ENCODE measurements around the gene ADAM15. TPM values are rescaled to one million over a fixed set of nuclear protein-coding genes. Genes with fewer than 3 reads are reported as not detected.

Gene ADAM15
- polyA plus RNA-seq, 1 donor from 2014 or later: 24.8 TPM

DNA sequence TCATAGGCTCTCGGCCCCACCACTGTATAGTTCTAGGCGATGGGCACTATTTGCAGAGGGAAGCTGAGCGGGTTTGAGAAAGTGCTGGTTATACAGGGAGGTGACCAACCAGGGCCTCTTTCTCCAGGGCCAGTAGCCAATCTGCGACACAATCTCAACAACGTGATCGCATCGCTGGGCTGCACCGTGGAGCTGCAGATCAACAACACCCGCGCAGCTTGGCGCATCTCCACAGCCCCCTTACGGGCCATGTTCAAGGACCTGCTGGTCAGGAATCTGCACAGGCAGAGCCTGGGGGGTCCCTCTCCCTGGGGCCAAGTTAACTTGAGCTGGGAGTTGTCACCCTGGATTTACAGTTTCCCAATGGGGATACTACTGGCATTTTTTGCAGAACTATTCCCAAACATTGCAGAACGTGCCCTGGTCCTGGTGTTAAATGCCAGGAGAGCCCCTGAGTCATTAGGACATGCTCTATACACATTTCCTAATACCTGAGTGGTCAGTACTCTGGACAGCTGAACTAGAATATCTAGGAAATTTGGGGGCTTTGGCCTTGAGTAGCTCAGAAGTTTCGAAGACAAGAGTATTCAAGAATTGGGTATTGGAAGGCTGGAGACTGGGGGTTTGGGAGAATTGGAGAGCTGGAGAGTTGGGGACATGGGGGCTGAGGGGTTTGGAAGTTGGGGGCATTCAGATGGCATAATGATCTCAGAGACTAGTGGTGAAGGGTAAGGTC, 10.6 kb upstream of the ADAM15 start:
- TF ChIP-seq, protein P1, sequence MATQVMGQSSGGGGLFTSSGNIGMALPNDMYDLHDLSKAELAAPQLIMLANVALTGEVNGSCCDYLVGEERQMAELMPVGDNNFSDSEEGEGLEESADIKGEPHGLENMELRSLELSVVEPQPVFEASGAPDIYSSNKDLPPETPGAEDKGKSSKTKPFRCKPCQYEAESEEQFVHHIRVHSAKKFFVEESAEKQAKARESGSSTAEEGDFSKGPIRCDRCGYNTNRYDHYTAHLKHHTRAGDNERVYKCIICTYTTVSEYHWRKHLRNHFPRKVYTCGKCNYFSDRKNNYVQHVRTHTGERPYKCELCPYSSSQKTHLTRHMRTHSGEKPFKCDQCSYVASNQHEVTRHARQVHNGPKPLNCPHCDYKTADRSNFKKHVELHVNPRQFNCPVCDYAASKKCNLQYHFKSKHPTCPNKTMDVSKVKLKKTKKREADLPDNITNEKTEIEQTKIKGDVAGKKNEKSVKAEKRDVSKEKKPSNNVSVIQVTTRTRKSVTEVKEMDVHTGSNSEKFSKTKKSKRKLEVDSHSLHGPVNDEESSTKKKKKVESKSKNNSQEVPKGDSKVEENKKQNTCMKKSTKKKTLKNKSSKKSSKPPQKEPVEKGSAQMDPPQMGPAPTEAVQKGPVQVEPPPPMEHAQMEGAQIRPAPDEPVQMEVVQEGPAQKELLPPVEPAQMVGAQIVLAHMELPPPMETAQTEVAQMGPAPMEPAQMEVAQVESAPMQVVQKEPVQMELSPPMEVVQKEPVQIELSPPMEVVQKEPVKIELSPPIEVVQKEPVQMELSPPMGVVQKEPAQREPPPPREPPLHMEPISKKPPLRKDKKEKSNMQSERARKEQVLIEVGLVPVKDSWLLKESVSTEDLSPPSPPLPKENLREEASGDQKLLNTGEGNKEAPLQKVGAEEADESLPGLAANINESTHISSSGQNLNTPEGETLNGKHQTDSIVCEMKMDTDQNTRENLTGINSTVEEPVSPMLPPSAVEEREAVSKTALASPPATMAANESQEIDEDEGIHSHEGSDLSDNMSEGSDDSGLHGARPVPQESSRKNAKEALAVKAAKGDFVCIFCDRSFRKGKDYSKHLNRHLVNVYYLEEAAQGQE (IDR thresholded peaks at IDR 0.05; ENCODE audit: borderline replicate concordance): no peak
- TF ChIP-seq TAF1 (IDR thresholded peaks at IDR 0.05; ENCODE audit: low read depth) (no peak), POLR2AphosphoS5 (IDR thresholded peaks at IDR 0.05) (no peak), EZH2 (IDR thresholded peaks at IDR 0.05; ENCODE audit: borderline replicate concordance, insufficient read depth, low read length, poor library complexity, severe bottlenecking) (no peak), MXI1 (conservative IDR thresholded peaks at IDR 0.05; ENCODE audit: poor library complexity, severe bottlenecking) (no peak), SMC3 (conservative IDR thresholded peaks at IDR 0.05; ENCODE audit: poor library complexity) (no peak), EP300 (conservative IDR thresholded peaks at IDR 0.05; ENCODE audit: poor library complexity, severe bottlenecking) (no peak), RAD21 (conservative IDR thresholded peaks at IDR 0.05) (no peak)
- TF ChIP-seq, protein P2, sequence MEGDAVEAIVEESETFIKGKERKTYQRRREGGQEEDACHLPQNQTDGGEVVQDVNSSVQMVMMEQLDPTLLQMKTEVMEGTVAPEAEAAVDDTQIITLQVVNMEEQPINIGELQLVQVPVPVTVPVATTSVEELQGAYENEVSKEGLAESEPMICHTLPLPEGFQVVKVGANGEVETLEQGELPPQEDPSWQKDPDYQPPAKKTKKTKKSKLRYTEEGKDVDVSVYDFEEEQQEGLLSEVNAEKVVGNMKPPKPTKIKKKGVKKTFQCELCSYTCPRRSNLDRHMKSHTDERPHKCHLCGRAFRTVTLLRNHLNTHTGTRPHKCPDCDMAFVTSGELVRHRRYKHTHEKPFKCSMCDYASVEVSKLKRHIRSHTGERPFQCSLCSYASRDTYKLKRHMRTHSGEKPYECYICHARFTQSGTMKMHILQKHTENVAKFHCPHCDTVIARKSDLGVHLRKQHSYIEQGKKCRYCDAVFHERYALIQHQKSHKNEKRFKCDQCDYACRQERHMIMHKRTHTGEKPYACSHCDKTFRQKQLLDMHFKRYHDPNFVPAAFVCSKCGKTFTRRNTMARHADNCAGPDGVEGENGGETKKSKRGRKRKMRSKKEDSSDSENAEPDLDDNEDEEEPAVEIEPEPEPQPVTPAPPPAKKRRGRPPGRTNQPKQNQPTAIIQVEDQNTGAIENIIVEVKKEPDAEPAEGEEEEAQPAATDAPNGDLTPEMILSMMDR (IDR thresholded peaks at IDR 0.05; ENCODE audit: poor library complexity, severe bottlenecking): no peak
- Histone ChIP-seq H3K4me2 (ENCODE audit: low read length) (no peak overlapping the region), H3K27ac (ENCODE audit: low read length) (no peak overlapping the region), H3K27me3 (ENCODE audit: insufficient read depth, low read depth, low read length) (no peaks in the 10 kb centered on the region), H3K9ac (ENCODE audit: low read length) (no peak overlapping the region), H3K9me2 (ENCODE audit: insufficient read depth, low read length) (no peaks in the 10 kb centered on the region), H3K36me3 (ENCODE audit: insufficient read depth, low read length) (no peaks in the 10 kb centered on the region), H3F3A (ENCODE audit: insufficient read depth, low read length, poor library complexity, severe bottlenecking) (no peaks in the 10 kb centered on the region), H4K20me1 (ENCODE audit: insufficient read depth) (no peaks in the 10 kb centered on the region), H3K4me3 (ENCODE audit: low read length) (no peak overlapping the region), H2AFZ (ENCODE audit: low read depth, low read length) (no peak overlapping the region), H3K79me2 (replicated peaks; ENCODE audit: insufficient read depth, low read length) (no peaks in the 10 kb centered on the region), H3K9me3 (ENCODE audit: low read length) (no peaks in the 10 kb centered on the region)

DNA sequence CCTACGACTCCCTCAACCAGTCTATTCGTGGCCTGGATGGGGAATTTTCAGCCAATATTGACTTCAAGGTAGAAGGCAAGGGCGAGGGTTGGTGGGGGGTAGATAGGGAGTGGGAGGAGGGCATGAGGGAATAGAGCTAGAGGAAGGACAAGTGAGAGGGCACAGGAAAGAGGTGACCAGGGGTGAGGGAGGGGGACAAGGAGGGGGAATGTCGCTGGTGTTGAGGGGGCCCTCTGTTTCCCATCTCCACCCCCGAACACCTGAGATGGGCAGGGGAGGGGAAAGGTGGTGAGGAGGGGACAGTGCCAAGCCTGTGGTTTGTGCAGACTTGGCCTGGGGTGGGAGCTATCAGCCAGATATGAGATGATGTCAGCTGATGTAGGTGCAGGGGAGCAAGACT, 8.3 kb upstream of the ADAM15 start:
- Histone ChIP-seq H3K4me3 (ENCODE audit: low read length) (no peak overlapping the region), H3K36me3 (ENCODE audit: insufficient read depth, low read length) (no peaks in the 10 kb centered on the region), H3K27ac (ENCODE audit: low read length) (no peak overlapping the region), H3K79me2 (replicated peaks; ENCODE audit: insufficient read depth, low read length) (no peaks in the 10 kb centered on the region), H3K9ac (ENCODE audit: low read length) (no peak overlapping the region), H4K20me1 (ENCODE audit: insufficient read depth) (no peaks in the 10 kb centered on the region), H2AFZ (ENCODE audit: low read depth, low read length) (no peak overlapping the region), H3K27me3 (ENCODE audit: insufficient read depth, low read depth, low read length) (no peaks in the 10 kb centered on the region), H3K9me2 (ENCODE audit: insufficient read depth, low read length) (no peaks in the 10 kb centered on the region), H3F3A (ENCODE audit: insufficient read depth, low read length, poor library complexity, severe bottlenecking) (no peaks in the 10 kb centered on the region), H3K4me2 (ENCODE audit: low read length) (no peak overlapping the region), H3K9me3 (ENCODE audit: low read length) (no peaks in the 10 kb centered on the region)
- TF ChIP-seq EP300 (conservative IDR thresholded peaks at IDR 0.05; ENCODE audit: poor library complexity, severe bottlenecking) (no peak), POLR2AphosphoS5 (IDR thresholded peaks at IDR 0.05) (no peak), SMC3 (conservative IDR thresholded peaks at IDR 0.05; ENCODE audit: poor library complexity) (no peak), TAF1 (IDR thresholded peaks at IDR 0.05; ENCODE audit: low read depth) (no peak), MXI1 (conservative IDR thresholded peaks at IDR 0.05; ENCODE audit: poor library complexity, severe bottlenecking) (no peak)

All from neural cell (in vitro differentiated cells).